ENCODE results near the gene UCK2.

GRCh38 chr1:165883056-165883455 lies 55.6 kb downstream of the UCK2 start:
- TF ChIP-seq CTCF (conservative IDR thresholded peaks at IDR 0.05): no peak
- TF ChIP-seq ZFX (IDR thresholded peaks at IDR 0.05): no peak
